ENCODE results near the gene ZGLP1. TPM values are rescaled to one million over a fixed set of nuclear protein-coding genes. Genes with fewer than 3 reads are reported as not detected.

ZGLP1 gene
- total and polyA plus RNA-seq, 2 of the 13 experiments (the other 11 are each of a cell fraction or from before 2014, with no cell fraction given) = 2.4 to 3.0 TPM

- TF ChIP-seq E2F1 (CRISPR knock-in tag; IDR thresholded peaks at IDR 0.05) = peak; percentile 54; the same call in 1 of the 2 replicates
- TF ChIP-seq PAWR (CRISPR knock-in tag; IDR thresholded peaks at IDR 0.05; ENCODE audit: borderline replicate concordance) = no peak; the same call in 1 of the 2 replicates
- TF ChIP-seq TFDP1 (CRISPR knock-in tag; IDR thresholded peaks at IDR 0.05; ENCODE audit: borderline replicate concordance) = no peak
- TF ChIP-seq ZNF7 (CRISPR knock-in tag; IDR thresholded peaks at IDR 0.05) = no peak
- TF ChIP-seq CCDC6 (CRISPR knock-in tag; IDR thresholded peaks at IDR 0.05) = no peak
- TF ChIP-seq ZNF513 (CRISPR knock-in tag; conservative IDR thresholded peaks at IDR 0.05) = 0 out of 2 replicates have a peak, but pooled peaks have one; percentile 28
- TF ChIP-seq TBP (CRISPR knock-in tag; IDR thresholded peaks at IDR 0.05) = 0 out of 2 replicates have a peak, but pooled peaks have one; percentile 52
- TF ChIP-seq CHD2 (IDR thresholded peaks at IDR 0.05; ENCODE audit: low read depth, low read length) = no peak; the same call in 1 of the 2 replicates
- TF ChIP-seq ZBTB49 (CRISPR knock-in tag; IDR thresholded peaks at IDR 0.05; ENCODE audit: borderline replicate concordance) = no peak
- peak; percentile 50; the same call in 1 of the 2 replicates for TF ChIP-seq PAXIP1 (CRISPR knock-in tag; conservative IDR thresholded peaks at IDR 0.05)
- TF ChIP-seq HMGXB4 (CRISPR knock-in tag; IDR thresholded peaks at IDR 0.05; ENCODE audit: borderline replicate concordance in 1 of 2, low read depth in 1 of 2) = peak in 1 of 2 experiments; percentile 79; a peak in 2 of 4 replicates
- peak; percentile 71; the same call in 1 of the 2 replicates for TF ChIP-seq HNF1B (CRISPR knock-in tag; IDR thresholded peaks at IDR 0.05)
Observed at GRCh38 chr19:10332965-10333757, 23.5 kb upstream of the ZGLP1 start, which contains the start of gene RAVER1 (continued).

Measured in HepG2 (cell line).